HG03469 (cell line): ENCODE data around the gene SFT2D3.

ENCODE experiments used
- ATAC-seq: cut with Tn5 transposase; IDR thresholded peaks from one replicate; pipeline ENCODE4 v1.9.1; 2021; ENCODE audit warnings: mild to moderate bottlenecking, moderate library complexity, moderate number of reproducible peaks; ENCODE audit not compliant: unreplicated experiment

The SFT2D3 gene, protein sequence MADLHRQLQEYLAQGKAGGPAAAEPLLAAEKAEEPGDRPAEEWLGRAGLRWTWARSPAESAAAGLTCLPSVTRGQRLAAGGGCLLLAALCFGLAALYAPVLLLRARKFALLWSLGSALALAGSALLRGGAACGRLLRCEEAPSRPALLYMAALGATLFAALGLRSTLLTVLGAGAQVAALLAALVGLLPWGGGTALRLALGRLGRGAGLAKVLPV

DNA sequence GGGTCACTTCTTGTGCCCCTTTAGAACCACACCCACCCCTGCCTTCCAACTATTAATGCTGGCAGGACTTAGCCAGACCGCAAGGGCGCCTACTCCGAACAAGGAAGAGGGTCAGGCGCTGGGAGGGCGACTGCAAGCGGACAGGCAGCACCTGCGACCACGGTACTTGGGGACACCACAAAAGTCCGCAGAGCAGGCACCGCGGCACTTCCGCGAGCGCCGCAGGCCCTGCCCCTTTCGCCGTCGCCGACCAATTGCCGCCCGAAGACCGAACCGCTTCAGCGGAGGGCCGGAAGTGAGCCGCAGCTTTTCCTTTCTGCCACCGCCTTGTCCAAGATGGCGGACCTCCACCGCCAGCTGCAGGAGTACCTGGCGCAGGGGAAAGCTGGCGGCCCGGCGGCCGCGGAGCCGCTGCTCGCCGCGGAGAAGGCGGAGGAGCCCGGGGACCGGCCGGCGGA lies at the start of gene SFT2D3:
TSS of gene SFT2D3 (plus strand) at position 305 of the 458 bp plus-strand sequence. CDS start at position 337, 32 bp downstream.
- ATAC-seq = peak; percentile 39

DNA sequence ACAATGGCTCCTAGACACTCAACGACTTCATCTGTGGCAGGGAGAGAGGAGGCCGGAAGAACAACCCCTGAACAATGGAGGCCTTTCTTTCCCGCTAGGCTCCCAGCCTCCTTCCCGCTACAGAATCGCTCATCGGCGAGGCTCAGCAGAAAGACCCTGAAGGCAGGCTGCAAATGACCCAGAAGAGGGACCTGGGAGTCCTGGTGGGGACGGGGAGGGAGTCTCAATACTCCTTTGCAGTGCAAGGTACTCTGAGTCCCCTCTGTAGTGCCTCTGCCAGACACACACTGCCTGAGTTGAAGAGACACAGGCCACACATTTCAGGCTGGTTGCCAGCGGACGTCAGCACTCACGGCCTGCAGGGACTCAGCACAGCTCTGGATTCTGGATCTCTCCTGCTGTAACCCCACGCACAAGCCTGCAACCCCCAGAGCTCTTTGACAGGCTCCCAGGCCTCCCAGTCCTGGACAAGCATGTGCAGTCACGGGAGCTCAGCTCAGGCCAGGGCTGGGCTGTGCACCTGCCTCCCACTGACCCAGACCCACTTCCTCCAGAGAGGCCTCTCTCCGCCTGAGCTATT lies 49.2 kb upstream of the SFT2D3 start:
- no peak for ATAC-seq

DNA sequence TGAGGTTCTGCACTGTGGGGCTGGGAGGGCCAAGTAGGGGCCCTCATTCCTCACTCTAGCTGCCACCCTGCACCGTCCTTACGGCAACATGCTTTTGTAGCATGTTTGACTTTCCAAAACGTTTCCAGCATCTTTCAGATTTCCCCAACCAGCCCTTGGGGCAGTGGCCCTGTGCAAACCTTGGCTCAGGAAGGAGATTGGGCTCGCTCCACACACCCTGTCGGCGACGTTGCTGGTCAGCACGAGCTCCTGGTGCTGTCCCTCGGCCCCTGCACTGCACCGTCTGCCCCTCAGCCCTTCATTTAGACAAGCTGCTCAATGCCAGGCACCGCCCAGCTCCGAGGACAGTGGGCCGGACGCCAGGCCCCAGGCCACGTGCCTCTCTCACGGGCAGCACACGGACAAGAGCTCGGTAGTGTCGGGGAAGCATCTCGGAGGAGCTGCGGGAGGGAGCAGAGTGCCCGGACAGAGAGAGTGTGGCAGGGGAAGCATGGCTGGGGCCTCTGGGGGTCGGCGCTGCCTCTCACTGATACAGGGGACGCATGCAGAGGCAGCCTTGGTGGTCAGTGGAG lies 48.4 kb upstream of the SFT2D3 start:
- no peak for ATAC-seq

DNA sequence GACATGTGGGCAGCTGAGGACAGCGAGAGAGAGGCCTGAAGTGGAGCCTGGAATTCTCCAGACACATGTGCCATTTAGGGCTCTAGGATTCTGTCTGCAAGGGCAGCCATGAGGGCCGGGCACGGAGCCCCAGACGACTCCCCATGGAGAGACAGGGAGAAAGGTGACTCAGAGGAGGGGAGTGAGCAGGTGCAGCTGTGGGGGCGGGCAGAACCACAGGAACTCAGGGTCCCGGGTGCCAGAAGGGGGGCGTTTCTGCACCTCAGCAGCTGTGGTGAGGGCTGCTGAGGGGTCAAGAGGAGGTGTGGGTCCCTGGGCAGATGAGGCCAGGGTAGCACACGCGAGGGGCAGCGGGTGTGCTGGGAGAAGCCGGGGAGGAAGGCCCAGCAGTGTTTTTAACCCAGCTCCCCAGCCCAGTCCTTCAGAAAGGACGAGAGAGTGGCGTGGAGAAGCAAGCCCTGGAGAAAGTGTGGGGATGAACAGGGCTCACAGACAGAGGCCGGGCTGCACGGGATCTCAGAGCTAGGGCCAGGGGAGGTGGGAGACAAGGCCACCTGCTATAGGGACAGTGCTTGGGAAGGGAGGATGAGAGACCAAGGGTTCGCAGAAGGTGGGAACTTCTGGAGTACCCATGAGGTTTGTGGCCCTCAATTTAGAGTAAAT lies 47.7 kb upstream of the SFT2D3 start:
- ATAC-seq = no peak

DNA sequence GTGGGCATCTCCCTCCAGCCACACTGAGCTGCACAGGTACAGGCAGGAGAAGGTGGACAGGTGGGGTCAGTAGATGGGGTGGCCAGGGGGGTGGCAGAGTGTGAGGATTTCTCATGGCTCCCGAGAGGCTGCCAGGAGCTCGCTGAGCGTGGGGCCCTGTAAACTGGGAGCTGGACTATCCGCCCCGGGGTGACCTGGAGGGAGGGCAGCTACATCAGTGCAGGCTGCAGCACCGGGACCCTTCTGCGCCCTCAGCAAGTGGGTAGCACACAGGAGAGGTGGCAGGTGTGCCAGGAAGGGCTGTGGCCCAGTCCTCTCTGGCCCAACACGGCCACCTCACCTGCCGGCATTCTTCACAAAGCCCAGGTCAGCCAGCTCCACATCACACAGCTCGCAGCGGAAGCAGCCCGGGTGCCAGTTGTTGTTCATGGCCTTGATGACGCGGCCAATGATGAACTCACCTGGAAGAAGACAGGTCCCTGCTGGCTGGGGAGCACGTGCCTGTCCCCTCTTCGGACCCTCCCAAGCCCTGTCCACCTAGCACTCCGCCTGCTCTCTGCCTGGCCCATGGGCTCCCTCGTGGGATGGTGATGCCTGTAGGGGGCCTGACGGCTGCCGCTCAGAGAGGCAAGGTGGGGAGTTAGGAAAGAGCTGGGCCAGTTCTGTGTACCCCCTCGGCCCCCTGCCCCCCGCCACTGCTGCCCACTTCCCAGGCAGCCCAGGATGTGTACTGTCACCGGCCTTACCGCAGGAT lies 47.0 kb upstream of the SFT2D3 start:
- ATAC-seq = no peak

DNA sequence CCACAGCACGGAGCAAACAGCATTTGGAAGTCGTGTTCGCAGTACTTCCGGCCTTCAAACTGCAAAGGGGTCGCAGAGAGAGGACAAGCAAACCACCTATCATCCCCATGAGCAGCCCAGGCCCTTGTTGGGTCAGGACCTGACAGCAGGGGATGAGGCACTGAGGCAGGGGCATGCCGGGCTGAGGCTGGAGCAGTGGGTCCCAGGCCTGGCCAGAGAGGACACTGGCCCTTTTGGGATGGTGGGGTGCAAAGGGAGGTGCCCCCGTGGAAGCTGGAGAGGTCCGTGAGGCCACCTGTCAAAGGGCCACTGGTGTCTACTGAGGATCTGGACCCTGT lies 46.5 kb upstream of the SFT2D3 start:
- no peak for ATAC-seq

DNA sequence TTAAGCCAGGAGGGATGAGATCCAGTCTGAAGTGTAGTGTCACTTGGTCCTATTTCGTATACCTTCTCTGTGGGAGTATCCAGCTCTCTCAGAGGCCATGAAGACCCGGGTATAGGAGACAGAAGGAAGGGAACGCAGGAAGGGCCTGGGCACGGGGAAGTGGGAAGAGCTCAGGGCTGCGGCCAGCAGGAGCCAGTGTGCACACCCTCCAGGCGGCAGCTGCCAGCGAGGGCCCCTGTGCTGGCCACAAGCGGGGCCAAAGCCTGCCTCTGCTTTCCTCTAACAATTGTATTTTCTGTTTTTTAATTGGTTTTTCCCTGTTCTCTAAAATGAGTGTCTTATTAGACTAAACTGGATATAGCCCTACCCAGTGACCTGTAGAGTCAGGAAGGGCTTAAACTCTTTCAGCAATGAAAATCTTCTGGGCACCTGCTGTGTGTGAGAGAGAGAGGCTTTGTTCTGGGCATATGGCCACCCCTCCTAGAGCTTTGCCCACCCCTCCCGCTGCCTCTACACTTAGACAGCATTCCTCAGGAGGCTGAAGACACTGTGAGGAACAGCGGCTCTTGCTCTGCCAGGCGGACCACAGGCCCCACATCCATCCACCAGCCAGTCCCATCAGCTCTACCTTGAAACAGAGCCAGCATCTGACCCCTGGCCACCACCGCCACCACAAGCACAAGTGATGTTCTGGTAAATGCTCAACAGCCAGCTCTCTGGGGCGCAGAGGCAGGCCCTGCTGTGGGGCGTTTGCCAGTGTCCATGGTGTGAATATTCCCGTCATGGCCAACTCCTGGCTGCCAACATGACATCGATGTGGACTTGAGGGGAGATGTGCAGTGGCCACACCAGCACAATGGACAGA lies 45.9 kb upstream of the SFT2D3 start:
- no peak for ATAC-seq

DNA sequence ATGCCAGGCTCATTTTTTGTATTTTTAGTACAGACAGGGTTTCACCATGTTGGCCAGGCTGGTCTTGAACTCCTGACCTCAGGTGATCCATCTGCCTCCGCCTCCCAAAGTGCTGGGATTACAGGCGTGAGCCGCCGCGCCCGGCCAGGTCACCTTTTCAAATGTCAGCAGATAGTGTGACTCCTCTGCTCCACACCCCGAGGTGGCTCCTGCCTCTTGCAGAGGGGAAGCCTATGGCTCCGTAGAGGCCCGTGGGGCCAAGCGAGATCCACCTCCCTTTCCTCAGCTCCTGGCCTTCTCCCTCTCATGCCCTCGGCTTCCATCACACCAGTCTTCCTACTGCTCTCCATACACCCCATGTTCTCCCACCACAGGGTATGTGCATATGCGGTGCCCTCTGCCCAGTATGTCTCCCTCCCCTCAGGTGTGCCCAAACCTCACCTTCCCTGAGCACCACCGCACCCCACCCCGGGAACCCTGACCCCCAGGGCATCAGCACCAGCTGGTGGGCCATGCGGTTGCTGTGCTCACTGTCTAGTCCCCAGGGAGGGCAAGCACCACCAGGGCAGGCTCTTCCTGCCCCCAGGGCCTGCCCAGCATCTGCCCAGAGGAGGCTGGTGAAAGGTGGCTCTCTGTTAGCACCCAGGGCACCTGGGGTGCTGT lies 44.6 kb upstream of the SFT2D3 start:
- ATAC-seq = no peak

DNA sequence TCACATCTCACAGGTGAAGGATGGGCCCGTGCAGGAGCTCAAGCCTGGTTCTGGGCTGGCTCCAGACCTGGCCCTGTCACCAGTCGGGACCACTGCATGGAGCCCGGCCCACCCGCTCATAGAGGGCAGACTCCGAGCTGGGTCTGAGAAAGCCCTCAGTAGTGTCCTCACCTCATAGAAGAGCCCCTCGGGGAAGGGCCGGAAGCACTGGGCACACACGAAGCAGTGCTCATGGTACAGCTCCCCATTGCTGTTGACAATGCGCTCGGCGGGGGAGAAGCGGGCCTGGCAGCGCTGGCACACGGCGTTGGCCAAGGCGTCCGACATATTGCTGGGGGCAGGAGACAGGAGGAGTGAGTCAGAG lies 44.1 kb upstream of the SFT2D3 start:
- ATAC-seq = no peak

DNA sequence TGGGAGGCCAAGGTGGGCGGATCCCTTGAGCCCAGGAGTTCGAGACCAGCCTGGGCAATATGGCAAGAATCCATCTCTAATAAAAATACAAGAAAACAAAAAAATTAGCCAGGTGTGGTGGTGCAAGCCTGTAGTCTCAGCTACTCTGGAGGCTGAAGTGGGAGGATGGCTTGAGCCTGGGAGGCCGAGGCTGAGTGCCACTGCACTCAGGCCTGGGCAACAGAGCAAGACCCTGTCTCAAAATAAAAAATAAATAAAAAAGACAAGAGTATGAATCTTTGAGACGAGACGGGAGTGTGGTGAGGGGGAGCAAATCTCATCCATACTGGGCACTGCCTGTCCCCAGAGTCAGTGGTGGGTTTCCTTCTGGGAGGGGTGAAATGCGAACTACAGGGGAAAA lies 43.2 kb upstream of the SFT2D3 start:
- ATAC-seq = no peak

DNA sequence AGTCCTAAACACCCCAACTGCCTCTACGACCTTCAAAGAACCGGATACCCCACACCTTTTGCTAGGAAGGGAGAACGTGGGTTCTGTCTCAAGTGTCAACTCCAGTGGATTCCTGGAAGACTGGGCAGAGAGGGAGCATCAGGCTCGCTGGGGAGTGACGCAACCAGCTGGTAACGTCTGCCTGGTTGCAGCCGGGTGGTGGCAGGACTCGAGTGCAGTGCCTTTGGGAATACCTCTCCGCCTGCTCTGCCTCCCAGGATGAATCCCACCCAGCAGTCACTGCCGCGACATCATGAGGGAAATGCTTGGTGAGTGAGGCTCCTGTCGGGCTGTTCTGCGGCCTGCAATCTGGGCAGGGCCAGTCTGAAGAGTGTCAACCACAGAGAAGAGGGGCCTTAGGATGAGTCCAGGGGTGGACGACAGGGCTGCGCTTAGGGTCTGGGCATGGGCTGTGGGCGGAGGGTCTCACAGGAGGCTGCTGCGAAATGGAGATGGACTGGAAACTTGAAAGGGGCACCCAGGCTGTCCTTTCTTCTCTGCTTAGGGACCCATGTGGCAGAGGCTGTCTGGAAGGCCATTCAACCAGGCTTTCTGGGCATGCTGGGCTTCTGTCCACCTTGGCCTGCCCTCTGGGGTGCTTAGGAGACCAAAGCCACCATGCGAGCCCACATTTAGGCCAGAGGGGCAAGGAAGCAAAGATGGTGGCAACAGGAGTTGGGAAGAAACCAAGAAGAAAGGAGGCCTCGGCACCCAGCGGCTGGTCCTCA lies 42.5 kb upstream of the SFT2D3 start:
- ATAC-seq = no peak

DNA sequence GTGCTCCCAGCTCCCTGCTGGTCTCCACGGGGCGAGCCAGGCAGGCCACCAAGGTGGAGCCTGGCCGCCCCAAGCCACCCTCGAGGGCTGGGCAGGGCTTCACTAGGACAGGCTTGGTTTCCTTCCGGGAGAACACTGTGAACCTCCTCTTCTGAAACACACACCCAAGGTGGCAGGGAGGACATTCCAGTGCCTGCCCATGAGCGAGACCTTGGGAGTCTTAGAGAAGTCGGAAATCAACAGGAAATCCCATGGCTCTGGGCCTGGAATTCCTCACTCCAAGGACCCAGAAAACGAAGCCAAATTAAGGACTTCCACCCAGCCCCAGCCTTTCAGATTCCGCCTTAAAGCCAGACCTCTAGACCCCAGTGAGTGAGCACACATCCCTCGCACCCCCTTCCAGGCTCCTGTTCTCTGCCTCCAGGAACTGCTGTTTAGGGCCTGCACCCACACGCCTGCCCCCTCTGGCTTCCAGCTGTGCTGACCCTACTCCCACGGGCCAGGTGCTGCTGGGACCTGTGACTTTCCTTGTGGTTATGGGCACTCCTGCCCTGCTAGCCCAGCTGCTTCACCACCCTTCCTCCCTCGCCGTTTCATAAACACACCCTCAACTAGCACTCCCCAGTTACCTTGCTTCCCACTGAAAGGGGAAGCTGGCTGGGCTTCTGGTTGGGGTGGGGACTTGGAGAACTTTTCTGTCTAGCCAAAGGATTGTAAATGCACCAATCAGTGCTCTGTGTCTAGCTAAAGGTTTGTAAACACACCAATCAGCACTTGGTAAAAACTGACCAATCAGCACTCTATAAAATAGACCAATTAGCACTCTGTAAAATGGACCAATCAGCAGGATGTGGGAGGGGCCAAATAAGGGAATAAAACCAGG lies 41.6 kb upstream of the SFT2D3 start:
- ATAC-seq = no peak

DNA sequence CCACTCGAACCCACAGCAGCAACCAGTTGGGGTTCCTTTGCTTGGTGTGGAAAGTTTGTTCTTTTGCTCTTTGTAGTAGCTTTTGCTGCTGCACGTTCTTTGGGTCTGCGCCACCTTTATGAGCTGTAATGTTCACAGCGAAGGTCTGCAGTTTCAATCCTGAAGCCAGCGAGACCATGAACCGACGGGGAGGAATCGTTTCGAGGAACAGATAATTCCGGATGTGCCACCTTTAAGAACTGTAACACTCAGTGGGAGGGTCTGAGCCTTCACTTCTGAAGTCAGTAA lies 41.1 kb upstream of the SFT2D3 start:
- ATAC-seq = no peak

DNA sequence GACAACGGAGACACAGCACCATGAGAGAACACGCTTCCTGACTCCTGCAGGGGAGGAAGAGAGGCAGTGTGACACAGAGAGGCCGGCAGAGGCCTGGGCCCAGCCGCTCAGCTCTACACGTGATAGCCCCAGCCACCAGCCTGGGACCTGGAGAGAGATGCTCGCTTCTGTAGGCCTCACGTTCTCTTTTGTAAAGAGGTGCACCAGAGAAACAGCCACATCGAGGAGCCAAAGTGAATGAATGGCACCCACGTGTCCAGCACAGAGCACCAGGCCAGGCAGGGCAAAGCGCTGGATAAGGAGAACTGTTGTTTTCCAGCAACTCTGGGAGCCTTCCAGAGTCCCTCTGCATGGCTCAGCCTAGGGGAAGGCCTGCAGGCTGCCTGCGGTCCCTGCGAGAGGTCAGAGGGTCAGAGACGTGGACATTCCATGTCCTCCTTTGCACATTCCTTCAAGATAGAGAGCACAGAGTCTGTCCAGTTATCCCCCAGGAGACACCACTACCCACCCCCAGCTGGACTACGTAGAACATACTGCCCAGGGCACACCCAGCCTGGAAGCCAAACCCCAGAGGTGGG lies 40.1 kb upstream of the SFT2D3 start:
- ATAC-seq = no peak

DNA sequence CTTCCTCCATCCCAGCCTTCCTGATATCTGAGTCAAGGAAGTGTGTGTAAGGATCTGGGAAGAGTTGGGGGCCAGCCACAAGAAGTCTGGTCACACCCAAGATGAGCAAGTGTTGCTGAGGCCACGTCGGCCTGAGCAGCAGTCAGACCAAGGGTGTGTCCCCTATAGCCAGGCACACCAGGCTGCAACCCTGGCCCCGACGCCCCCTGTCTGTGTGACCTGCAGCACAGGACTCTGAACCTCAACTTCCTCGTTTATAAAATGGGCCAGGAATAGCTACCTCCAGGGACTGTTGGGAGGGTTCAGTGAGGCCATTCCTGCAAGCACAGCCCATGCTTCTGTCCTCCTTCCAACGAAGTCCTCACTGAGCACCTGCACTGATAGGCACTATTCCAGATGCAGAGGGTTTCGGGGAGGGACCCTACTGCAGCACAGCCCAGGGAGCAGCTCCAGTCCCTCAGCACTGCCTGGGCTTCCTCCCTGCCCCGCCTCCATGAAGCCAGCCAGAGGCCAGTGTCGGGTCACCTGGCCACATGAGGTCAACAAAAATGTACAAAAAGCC lies 39.3 kb upstream of the SFT2D3 start:
- ATAC-seq = no peak

DNA sequence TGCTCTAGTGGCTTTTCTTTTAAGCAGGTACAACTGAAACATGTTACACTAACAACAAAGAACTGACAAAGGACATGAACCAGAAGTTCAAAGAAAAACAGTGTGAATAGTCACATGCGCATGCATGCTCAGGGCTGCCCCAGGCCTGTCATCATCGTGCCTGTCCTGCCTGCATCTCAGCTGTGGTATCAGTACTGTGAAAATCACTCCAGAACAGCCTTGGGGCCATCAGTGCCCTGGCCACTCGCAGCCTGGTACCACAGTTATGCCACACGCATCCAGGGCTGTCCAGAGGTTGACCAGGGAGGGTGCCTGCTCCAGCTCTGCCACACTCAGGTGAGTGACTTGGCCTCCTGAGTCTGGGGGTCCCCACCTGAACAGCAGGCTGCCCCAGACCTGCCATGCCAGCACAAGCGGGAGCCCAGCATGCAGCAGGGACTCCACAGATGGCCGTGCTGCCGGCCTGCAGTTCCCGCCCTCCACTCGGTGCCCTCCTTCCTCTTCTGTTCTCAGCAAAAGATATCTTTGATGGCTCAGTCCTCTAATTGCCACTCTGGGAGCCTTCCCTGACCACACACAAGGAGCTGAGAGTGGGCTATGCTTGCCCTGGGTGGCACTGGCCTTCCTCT lies 38.2 kb upstream of the SFT2D3 start:
- ATAC-seq = no peak

DNA sequence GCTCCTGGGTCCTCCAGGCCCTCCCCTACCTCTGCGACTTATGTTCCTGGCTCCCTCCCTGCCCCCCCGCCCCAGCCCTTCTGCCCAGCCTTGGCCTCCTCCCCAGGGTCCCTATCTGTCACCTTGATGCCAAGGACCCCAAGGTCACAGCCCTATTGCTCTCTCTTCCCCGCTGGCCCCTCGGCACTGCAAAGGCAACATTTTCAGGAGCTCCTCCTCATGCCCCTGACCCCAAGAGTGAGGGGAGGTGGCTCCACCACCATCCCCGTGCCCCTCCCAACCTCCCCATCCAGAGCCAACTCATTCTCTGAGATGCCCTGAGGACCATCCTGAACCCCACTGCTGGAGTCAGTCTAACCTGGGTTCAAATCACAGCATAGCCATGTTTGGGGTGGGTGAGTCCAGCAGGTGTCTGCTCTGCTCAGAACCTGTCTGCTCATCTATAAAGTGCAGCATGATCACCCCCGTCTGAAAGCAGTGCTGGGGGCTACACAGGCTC lies 37.7 kb upstream of the SFT2D3 start:
- no peak for ATAC-seq
